K562 (cell line): Measurements from ENCODE around the gene OTOGL. TPM values are rescaled to one million over a fixed set of nuclear protein-coding genes. Genes with fewer than 3 reads are reported as not detected.

ENCODE experiments used
- ATAC-seq: fragments of 200-7000 bp; cut with Tn5 transposase; 3 replicates; pipeline ENCODE4 v1.9.1; 2020; ENCODE audit warnings: moderate library complexity
- BruUV-seq: library from RNA; stranded (reverse); fragments of 400-500 nt; replicated peaks from 2 replicates; lab custom pipeline; 2021; lab: Mats Ljungman, UMichigan
- CTCF ChIA-PET: fragments of 300-600 bp; formaldehyde crosslinking; extraction: SDS; loops from one replicate; lab custom pipeline; 2021; ENCODE audit warnings: low intra/inter-chr PET ratio; lab: Yijun Ruan, JAX
- POLR2A ChIA-PET: fragments of 300-600, 350-650 bp; sonication (Branson Sonifier 250); formaldehyde crosslinking; extraction: SDS; loops from one replicate; lab custom pipeline; 2021; ENCODE audit warnings: antibody characterized with exemption, inconsistent platforms; lab: Yijun Ruan, JAX
- DNase-seq, 4 experiments: peaks; one replicate each; pipeline versions ENCODE4 v3.0.0 to v3.0.0-alpha.2; 2011 to 2018; ENCODE audit warnings: low spot score in 3 of 4, mixed read lengths in 3 of 4; ENCODE audit errors: extremely low read depth in 1 of 4
- FAIRE-seq: peaks from 2 replicates; lab custom pipeline; 2011; peaks lifted over from hg19 to GRCh38; lab: Jason Lieb, UNC
- H2AFZ ChIP-seq: 2 replicates; pipeline ENCODE4 v1.6.0; 2011; ENCODE audit warnings: low read depth, low read length, control low read depth, inconsistent platforms
- H3K27ac ChIP-seq: fragments of 200-600 bp; 3 replicates; pipeline ENCODE4 v1.8.0; 2011; ENCODE audit warnings: low read depth, mild to moderate bottlenecking, control low read depth, inconsistent platforms, low read length, moderate library complexity, mixed read lengths; ENCODE audit errors: extremely low read depth
- H3K27me3 ChIP-seq, 2 experiments: fragments of 300-600 bp in 1 of 2; 2 replicates in 1 of 2; 3 replicates in 1 of 2; pipeline versions ENCODE4 v1.6.0 to v1.8.0; 2011; ENCODE audit warnings: inconsistent platforms in 2 of 2, low read length in 2 of 2, mild to moderate bottlenecking in 1 of 2, mixed read lengths in 1 of 2, moderate library complexity in 1 of 2; ENCODE audit not compliant: control insufficient read depth in 2 of 2, insufficient read depth in 2 of 2
- H3K36me3 ChIP-seq: fragments of 300-600 bp; 3 replicates; pipeline ENCODE4 v1.8.0; 2011; ENCODE audit warnings: mild to moderate bottlenecking, low read length, inconsistent platforms; ENCODE audit not compliant: control insufficient read depth, insufficient read depth
- H3K4me1 ChIP-seq, 2 experiments: fragments of 200-600 bp in 1 of 2; replicated peaks in 1 of 2; 2 replicates in 1 of 2; 3 replicates in 1 of 2; pipeline versions ENCODE4 v1.5.1 to v1.8.0; 2011; ENCODE audit warnings: inconsistent platforms in 2 of 2, low read length in 2 of 2, mild to moderate bottlenecking in 1 of 2, mixed read lengths in 1 of 2, moderate library complexity in 1 of 2; ENCODE audit not compliant: control insufficient read depth in 2 of 2, insufficient read depth in 2 of 2
- H3K4me2 ChIP-seq: 2 replicates; pipeline ENCODE4 v1.6.1; 2011; ENCODE audit warnings: low read length, control low read depth, inconsistent platforms, mixed read lengths; ENCODE audit not compliant: insufficient read depth
- H3K4me3 ChIP-seq: fragments of 200-600 bp; sonication (generic), shearing (Covaris generic); 2 replicates; pipeline ENCODE4 v1.5.1; 2016; ENCODE audit warnings: control low read depth, inconsistent platforms
- H3K79me2 ChIP-seq: fragments of 200-600 bp; 3 replicates; pipeline ENCODE4 v1.8.0; 2011; ENCODE audit warnings: low read length, inconsistent platforms; ENCODE audit not compliant: control insufficient read depth, insufficient read depth
- H3K9ac ChIP-seq, 2 experiments: 2 replicates each; pipeline versions ENCODE4 v1.6.0 to v1.6.1; 2011; ENCODE audit warnings: low read depth in 2 of 2, low read length in 2 of 2, control low read depth in 1 of 2, inconsistent platforms in 1 of 2, mild to moderate bottlenecking in 1 of 2, mixed read lengths in 1 of 2; ENCODE audit not compliant: insufficient read depth in 1 of 2
- H3K9me1 ChIP-seq: one replicate; pipeline ENCODE4 v1.6.0; 2011; ENCODE audit warnings: inconsistent platforms, mild to moderate bottlenecking, low read length, moderate library complexity; ENCODE audit not compliant: control insufficient read depth, insufficient read depth
- H3K9me3 ChIP-seq: replicated peaks from 2 replicates; pipeline ENCODE4 v1.5.1; 2011; ENCODE audit warnings: low read depth, low read length, inconsistent platforms; ENCODE audit not compliant: control insufficient read depth, insufficient read depth
- H4K20me1 ChIP-seq: replicated peaks from 2 replicates; pipeline ENCODE4 v1.6.1; 2011; ENCODE audit warnings: low read length, inconsistent platforms, mixed read lengths; ENCODE audit not compliant: control insufficient read depth, insufficient read depth
- CHD1 ChIP-seq: fragments of 200-600 bp; sonication (generic); IDR thresholded peaks from one replicate; pipeline ENCODE4 v1.6.1; 2012; ENCODE audit warnings: mild to moderate bottlenecking, moderate library complexity, low read length, inconsistent platforms
- EP300 ChIP-seq: IDR thresholded peaks from 2 replicates; pipeline ENCODE4 v1.6.1; 2012; ENCODE audit warnings: low read length, improper control_type of control experiment
- ERF ChIP-seq: fragments of 450-650 bp; formaldehyde crosslinking; IDR thresholded peaks from 2 replicates; pipeline ENCODE4 v1.4.0; 2020; ENCODE audit warnings: mild to moderate bottlenecking, mixed read lengths
- HNRNPK ChIP-seq: fragments of 200-400 bp; formaldehyde crosslinking; IDR thresholded peaks from one replicate; pipeline ENCODE4 v1.6.1; 2018; ENCODE audit warnings: mild to moderate bottlenecking, low read depth, low read length; ENCODE audit not compliant: poor library complexity, severe bottlenecking
- ILK ChIP-seq: fragments of 450-650 bp; IDR thresholded peaks from 2 replicates; pipeline ENCODE4 v1.6.1; 2016; ENCODE audit warnings: missing genetic modification characterization, low read depth, mild to moderate bottlenecking, missing compliant biosample characterization, moderate library complexity, borderline replicate concordance
- MCM2 ChIP-seq: fragments of 450-650 bp; IDR thresholded peaks from 2 replicates; pipeline ENCODE4 v1.6.1; 2017; ENCODE audit warnings: low read depth, mild to moderate bottlenecking
- MCM3 ChIP-seq: fragments of 450-650 bp; IDR thresholded peaks from 2 replicates; pipeline ENCODE4 v1.6.1; 2016
- MEIS2 ChIP-seq: fragments of 450-650 bp; IDR thresholded peaks from 2 replicates; pipeline ENCODE4 v1.6.1; 2014; ENCODE audit warnings: mild to moderate bottlenecking; ENCODE audit not compliant: partially characterized antibody
- MTA1 ChIP-seq: fragments of 450-650 bp; IDR thresholded peaks from 2 replicates; pipeline ENCODE4 v1.6.1; 2017; ENCODE audit warnings: borderline replicate concordance
- MXI1 ChIP-seq: IDR thresholded peaks from 2 replicates; pipeline ENCODE4 v1.6.1; 2011; ENCODE audit warnings: low read depth, mild to moderate bottlenecking, improper control_type of control experiment, low read length
- NFRKB ChIP-seq: fragments of 450-650 bp; IDR thresholded peaks from 2 replicates; pipeline ENCODE4 v1.6.1; 2016; ENCODE audit warnings: low read depth
- SMARCA5 ChIP-seq: fragments of 450-650 bp; IDR thresholded peaks from 2 replicates; pipeline ENCODE4 v1.6.1; 2016
- ZFP1 ChIP-seq: fragments of 450-650 bp; formaldehyde crosslinking; IDR thresholded peaks from 2 replicates; pipeline ENCODE4 v1.4.0; 2020; ENCODE audit warnings: mild to moderate bottlenecking, mixed read lengths
- ZNF695 ChIP-seq: fragments of 450-650 bp; formaldehyde crosslinking; IDR thresholded peaks from 2 replicates; pipeline ENCODE4 v1.4.0; 2020; ENCODE audit warnings: mild to moderate bottlenecking, moderate library complexity
- WGBS: fragments of 100-300 bp; shearing (Covaris generic); methylation state at CpG from one replicate; pipeline ENCODE4 v1.1.6; 2016; ENCODE audit warnings: low coverage, mixed read lengths; ENCODE audit not compliant: insufficient coverage; ENCODE audit errors: missing lambda C conversion rate; 5-methylcytosine and 5-hydroxymethylcytosine counted together
- in situ Hi-C: fragments of 300-500 bp; cut with MboI; formaldehyde crosslinking; loops from 4 replicates; pipeline ENCODE4 v1.15.0; 2018; ENCODE audit warnings: inconsistent platforms, mixed read lengths
- intact Hi-C: fragments of 100-400 bp; cut with micrococcal nuclease; formaldehyde crosslinking; loops from 2 replicates; pipeline ENCODE4 v1.14.2; 2022
- polyA plus RNA-seq, 8 experiments: library from polyadenylated mRNA; depleted of rRNA in 4 of 8; stranded (reverse) in 5 of 8; unstranded in 3 of 8; fragments of >200 nt; fragmentation: Nextera tagmentation in 2 of 8; fragmentation: Illumina TruSeq in 1 of 8; extraction: Ambion mirVana in 2 of 8; extraction: Trizol in 1 of 8; gene quantifications; 2 replicates each; pipeline versions ENCODE4 v1.2.1 to v1.2.3, GENCODE V29; 2011 to 2014; ENCODE audit warnings: inconsistent platforms in 1 of 8, missing spikeins in 1 of 8
- total RNA-seq, 7 experiments: library from RNA; depleted of rRNA in 6 of 7; stranded (reverse); fragments of >200 nt in 6 of 7; fragmentation: Illumina TruSeq in 2 of 7; extraction: Trizol in 2 of 7; gene quantifications; 2 replicates each; pipeline versions ENCODE4 v1.2.1 to v1.2.3, GENCODE V29; 2011 to 2021; ENCODE audit warnings: low replicate concordance in 1 of 7
- TF ChIP-seq, protein P1 (sequence below): fragments of 450-650 bp; IDR thresholded peaks from 2 replicates; pipeline ENCODE4 v1.6.1; 2016; ENCODE audit warnings: borderline replicate concordance

Gene OTOGL
- total and polyA plus RNA-seq, 9 of the 15 experiments (the other 6 are each of a cell fraction or from before 2014, with no cell fraction given), result 0.02 to 0.03 TPM; not detected in 7

DNA sequence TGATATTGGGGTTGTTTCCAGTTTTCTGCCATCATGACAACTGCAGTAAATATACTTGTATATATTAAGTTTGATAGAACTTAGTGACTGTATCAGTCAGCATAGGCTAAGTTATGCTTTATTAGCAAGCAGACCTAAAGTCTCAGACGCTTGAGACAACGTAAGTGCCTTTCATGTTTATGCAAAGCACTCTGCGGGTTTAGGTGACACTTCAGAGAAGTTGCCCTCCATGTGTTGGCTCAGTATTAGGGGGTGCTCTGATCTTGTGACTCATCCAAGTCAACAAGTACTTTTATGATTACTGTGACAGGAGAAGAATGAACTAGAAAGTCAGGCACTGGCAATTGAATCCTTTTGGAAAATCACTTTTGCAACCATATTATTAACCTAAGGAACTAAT lies 13.3 kb upstream of the OTOGL start:
- H3K4me1 ChIP-seq, result peaks cover 0 to 12% of the 10 kb centered on the region in 2 experiments; a peak in 3 of 5 replicates
- ChIA-PET POLR2A (no interaction called here), CTCF (no interaction called here)
- in situ Hi-C loops (no loop called here), intact Hi-C loops (loop anchor here (10.0 kb wide), 1 partner anchor 201 kb away; no protein-coding TSS in a partner anchor)
- FAIRE-seq, result no peak
- DNase-seq, result no peak
- no peak overlapping the region for H3K27ac ChIP-seq
- no peak for ATAC-seq
- H4K20me1 ChIP-seq, result no peaks in the 10 kb centered on the region
- no peaks in the 10 kb centered on the region for H3K79me2 ChIP-seq
- no peak for TF ChIP-seq MTA1
- no peak for TF ChIP-seq EP300
- TF ChIP-seq CHD1, result no peak
- no peak for TF ChIP-seq MEIS2
- no peak for TF ChIP-seq MXI1
- TF ChIP-seq SMARCA5, result no peak
- TF ChIP-seq MCM3, result no peak
- TF ChIP-seq, protein P1, sequence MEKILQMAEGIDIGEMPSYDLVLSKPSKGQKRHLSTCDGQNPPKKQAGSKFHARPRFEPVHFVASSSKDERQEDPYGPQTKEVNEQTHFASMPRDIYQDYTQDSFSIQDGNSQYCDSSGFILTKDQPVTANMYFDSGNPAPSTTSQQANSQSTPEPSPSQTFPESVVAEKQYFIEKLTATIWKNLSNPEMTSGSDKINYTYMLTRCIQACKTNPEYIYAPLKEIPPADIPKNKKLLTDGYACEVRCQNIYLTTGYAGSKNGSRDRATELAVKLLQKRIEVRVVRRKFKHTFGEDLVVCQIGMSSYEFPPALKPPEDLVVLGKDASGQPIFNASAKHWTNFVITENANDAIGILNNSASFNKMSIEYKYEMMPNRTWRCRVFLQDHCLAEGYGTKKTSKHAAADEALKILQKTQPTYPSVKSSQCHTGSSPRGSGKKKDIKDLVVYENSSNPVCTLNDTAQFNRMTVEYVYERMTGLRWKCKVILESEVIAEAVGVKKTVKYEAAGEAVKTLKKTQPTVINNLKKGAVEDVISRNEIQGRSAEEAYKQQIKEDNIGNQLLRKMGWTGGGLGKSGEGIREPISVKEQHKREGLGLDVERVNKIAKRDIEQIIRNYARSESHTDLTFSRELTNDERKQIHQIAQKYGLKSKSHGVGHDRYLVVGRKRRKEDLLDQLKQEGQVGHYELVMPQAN, result no peak
- TF ChIP-seq MCM2, result no peak
- no peak for TF ChIP-seq HNRNPK
- TF ChIP-seq ILK (tag), result no peak
- no peak for TF ChIP-seq ZNF695 (CRISPR knock-in tag)
- TF ChIP-seq ZFP1, result no peak
- no peak for TF ChIP-seq ERF
- TF ChIP-seq NFRKB, result no peak
- H2AFZ ChIP-seq, result no peak overlapping the region
- no peak overlapping the region for H3K9ac ChIP-seq
- no peaks in the 10 kb centered on the region for H3K9me3 ChIP-seq
- no peaks in the 10 kb centered on the region for H3K36me3 ChIP-seq
- no peaks in the 10 kb centered on the region for H3K27me3 ChIP-seq
- no peaks in the 10 kb centered on the region for H3K9me1 ChIP-seq
- WGBS, result 58% methylated on average over 3 of the region's 3 CpGs
- H3K4me3 ChIP-seq, result no peak overlapping the region
- H3K4me2 ChIP-seq, result no peak overlapping the region
- no TSS peak for BruUV-seq
